HFFc6 (cell line): Measurements from ENCODE around the gene MED25. TPM values are rescaled to one million over a fixed set of nuclear protein-coding genes. Genes with fewer than 3 reads are reported as not detected.

Experiments used
- DNase-seq: peaks from one replicate; pipeline ENCODE4 v3.0.0-alpha.2; 2018
- H3K27ac Mint-ChIP-seq: 2 replicates; pipeline ENCODE4 v1.8.0; 2020; ENCODE audit warnings: mild to moderate bottlenecking, mixed read lengths
- H3K27me3 Mint-ChIP-seq: 2 replicates; pipeline ENCODE4 v1.8.0; 2021; ENCODE audit warnings: mild to moderate bottlenecking, moderate library complexity, mixed read lengths; ENCODE audit not compliant: insufficient read depth
- H3K36me3 Mint-ChIP-seq: 2 replicates; pipeline ENCODE4 v1.8.0; 2021; ENCODE audit warnings: low read depth, mixed read lengths
- H3K4me1 Mint-ChIP-seq: 2 replicates; pipeline ENCODE4 v1.8.0; 2020; ENCODE audit warnings: low read depth, mixed read lengths
- H3K4me3 Mint-ChIP-seq: 2 replicates; pipeline ENCODE4 v1.8.0; 2020; ENCODE audit warnings: mild to moderate bottlenecking, moderate library complexity, mixed read lengths
- H3K9me3 Mint-ChIP-seq: 2 replicates; pipeline ENCODE4 v1.8.0; 2020; ENCODE audit warnings: mild to moderate bottlenecking, mixed read lengths
- total RNA-seq, 6 experiments: library from RNA; stranded (reverse); fragmentation: NEBNext Ultra II Directional; extraction: Animal tissue kit (Norgen Biotek cat#: 25700); gene quantifications; 2 replicates in 1 of 6; 3 replicates in 5 of 6; pipeline ENCODE4 v1.2.3, GENCODE V29; 2021
- TF ChIP-seq, protein P1 (sequence below): fragments of 200-600 bp; sonication (generic); IDR thresholded peaks from 2 replicates; pipeline ENCODE4 v1.5.0; 2021; ENCODE audit warnings: antibody characterized with exemption, mild to moderate bottlenecking

The MED25 gene
- total RNA-seq, 6 experiments from 2014 or later, result 44.5 to 50.6 (median 47.8) TPM

GRCh38 chr19:49791776-49792445, 26.2 kb upstream of the MED25 start:
- H3K4me1 Mint-ChIP-seq, result peaks cover 7% of the 10 kb centered on the region
- TF ChIP-seq, protein P1, sequence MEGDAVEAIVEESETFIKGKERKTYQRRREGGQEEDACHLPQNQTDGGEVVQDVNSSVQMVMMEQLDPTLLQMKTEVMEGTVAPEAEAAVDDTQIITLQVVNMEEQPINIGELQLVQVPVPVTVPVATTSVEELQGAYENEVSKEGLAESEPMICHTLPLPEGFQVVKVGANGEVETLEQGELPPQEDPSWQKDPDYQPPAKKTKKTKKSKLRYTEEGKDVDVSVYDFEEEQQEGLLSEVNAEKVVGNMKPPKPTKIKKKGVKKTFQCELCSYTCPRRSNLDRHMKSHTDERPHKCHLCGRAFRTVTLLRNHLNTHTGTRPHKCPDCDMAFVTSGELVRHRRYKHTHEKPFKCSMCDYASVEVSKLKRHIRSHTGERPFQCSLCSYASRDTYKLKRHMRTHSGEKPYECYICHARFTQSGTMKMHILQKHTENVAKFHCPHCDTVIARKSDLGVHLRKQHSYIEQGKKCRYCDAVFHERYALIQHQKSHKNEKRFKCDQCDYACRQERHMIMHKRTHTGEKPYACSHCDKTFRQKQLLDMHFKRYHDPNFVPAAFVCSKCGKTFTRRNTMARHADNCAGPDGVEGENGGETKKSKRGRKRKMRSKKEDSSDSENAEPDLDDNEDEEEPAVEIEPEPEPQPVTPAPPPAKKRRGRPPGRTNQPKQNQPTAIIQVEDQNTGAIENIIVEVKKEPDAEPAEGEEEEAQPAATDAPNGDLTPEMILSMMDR, result no peak
- peaks cover 2% of the 10 kb centered on the region for H3K27me3 Mint-ChIP-seq
- H3K27ac Mint-ChIP-seq, result no peak overlapping the region
- peaks cover 31% of the 10 kb centered on the region for H3K36me3 Mint-ChIP-seq
- DNase-seq, result no peak
- H3K9me3 Mint-ChIP-seq, result no peaks in the 10 kb centered on the region
- H3K4me3 Mint-ChIP-seq, result no peak overlapping the region

- Mint-ChIP-seq H3K4me1 (peaks cover 7% of the 10 kb centered on the region), H3K4me3 (no peak overlapping the region), H3K27ac (peak overlapping the region; percentile 74), H3K9me3 (no peaks in the 10 kb centered on the region), H3K27me3 (peaks cover 2% of the 10 kb centered on the region), H3K36me3 (peaks cover 31% of the 10 kb centered on the region)
- TF ChIP-seq, protein P1, result no peak
- DNase-seq, result no peak
These were observed 25.1 kb upstream of the MED25 start for GRCh38 chr19:49792829-49793560.

- TF ChIP-seq, protein P1, result no peak
- DNase-seq, result peak; percentile 73
- peaks cover 2% of the 10 kb centered on the region for H3K27me3 Mint-ChIP-seq
- peaks cover 27% of the 10 kb centered on the region for H3K36me3 Mint-ChIP-seq
- H3K27ac Mint-ChIP-seq, result peak overlapping the region; percentile 74
- peaks cover 7% of the 10 kb centered on the region for H3K4me1 Mint-ChIP-seq
- H3K9me3 Mint-ChIP-seq, result no peaks in the 10 kb centered on the region
- no peak overlapping the region for H3K4me3 Mint-ChIP-seq
These were observed 24.6 kb upstream of the MED25 start for GRCh38 chr19:49793561-49793840.

DNA sequence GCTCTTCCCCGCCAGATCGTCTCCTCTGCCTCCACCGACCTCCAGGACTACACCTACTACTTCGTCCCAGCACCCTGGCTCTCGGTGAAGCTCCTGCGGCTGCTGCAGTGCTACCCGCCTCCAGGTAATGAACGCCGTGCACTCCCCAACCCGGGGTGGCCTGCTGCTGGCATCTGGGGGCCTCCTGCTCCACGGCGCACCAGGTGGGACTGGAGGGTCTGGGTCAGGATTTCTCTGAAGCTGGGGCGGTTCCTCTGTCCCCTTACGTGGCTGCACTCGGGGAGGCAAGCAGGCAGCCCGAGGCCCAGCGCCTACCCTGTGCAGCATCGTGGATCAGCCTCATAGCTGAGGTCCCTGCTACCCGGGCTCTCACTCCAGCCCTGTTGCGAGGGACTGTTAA, 22.5 kb upstream of the MED25 start:
- H3K27me3 Mint-ChIP-seq, result no peaks in the 10 kb centered on the region; the same call in 1 of the 2 replicates
- TF ChIP-seq, protein P1, result no peak
- no peak overlapping the region for H3K27ac Mint-ChIP-seq
- no peak overlapping the region for H3K4me3 Mint-ChIP-seq
- no peak for DNase-seq
- peaks cover 7% of the 10 kb centered on the region for H3K4me1 Mint-ChIP-seq
- no peaks in the 10 kb centered on the region for H3K9me3 Mint-ChIP-seq
- H3K36me3 Mint-ChIP-seq, result peaks cover 28% of the 10 kb centered on the region

DNA sequence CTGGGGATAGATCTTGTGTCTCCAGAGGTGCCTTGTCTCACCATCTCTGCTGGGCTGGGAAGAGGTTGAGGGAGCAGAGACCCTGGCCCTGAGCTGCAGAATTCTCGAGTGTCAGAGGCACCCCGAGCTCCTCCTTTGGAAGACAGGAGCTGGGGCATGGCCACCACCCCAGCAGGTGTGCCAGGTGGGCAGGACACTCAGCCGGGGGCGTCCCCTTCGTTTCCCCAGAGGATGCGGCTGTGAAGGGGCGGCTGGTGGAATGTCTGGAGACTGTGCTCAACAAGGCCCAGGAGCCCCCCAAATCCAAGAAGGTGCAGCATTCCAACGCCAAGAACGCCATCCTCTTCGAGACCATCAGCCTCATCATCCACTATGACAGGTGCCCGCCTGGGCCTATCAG, 19.5 kb upstream of the MED25 start:
- Mint-ChIP-seq H3K4me3 (no peak overlapping the region), H3K9me3 (no peaks in the 10 kb centered on the region), H3K36me3 (peaks cover 33% of the 10 kb centered on the region), H3K27me3 (no peaks in the 10 kb centered on the region; the same call in 1 of the 2 replicates), H3K4me1 (peaks cover 8% of the 10 kb centered on the region), H3K27ac (no peak overlapping the region)
- TF ChIP-seq, protein P1, result no peak
- no peak for DNase-seq
